Measurements from ENCODE around the gene MRPL41.
"Not testable (repeated sequence)": the region's sequence is repeated elsewhere in the genome, so short reads cannot be mapped to it uniquely, and the experiment has no call there.

The MRPL41 gene

GRCh38 chr9:137506702-137507171, 44.9 kb upstream of the MRPL41 start:
- no peak for TF ChIP-seq CTCF (IDR thresholded peaks at IDR 0.05; ENCODE audit: unreplicated experiment in 3 of 3)
- Mint-ChIP-seq H3K36me3 (ENCODE audit: low read depth) (peaks cover 12% of the 10 kb centered on the region), H3K4me3 (no peak overlapping the region), H3K4me1 (no peaks in the 10 kb centered on the region), H3K9me3 (peaks cover 20% of the 10 kb centered on the region), H3K27me3 (ENCODE audit: low read depth) (no peaks in the 10 kb centered on the region), H3K27ac (no peak overlapping the region)

DNA sequence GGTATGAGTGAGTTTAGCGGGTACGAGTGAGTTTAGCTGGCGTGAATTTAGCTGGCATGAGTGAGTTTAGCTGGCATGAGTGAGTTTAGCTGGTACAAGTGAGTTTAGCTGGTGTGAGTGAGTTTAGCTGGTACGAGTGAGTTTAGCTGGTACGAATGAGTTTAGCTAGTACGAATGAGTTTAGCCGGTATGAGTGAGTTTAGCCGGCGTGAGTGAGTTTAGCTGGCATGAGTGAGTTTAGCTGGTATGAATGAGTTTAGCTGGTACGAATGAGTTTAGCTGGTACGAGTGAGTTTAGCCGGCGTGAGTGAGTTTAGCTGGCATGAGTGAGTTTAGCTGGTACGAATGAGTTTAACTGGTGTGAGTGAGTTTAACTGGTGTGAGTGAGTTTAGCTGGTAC, 42.5 kb upstream of the MRPL41 start:
- peaks cover 11% of the 10 kb centered on the region for H3K9me3 Mint-ChIP-seq
- no peak for TF ChIP-seq CTCF (IDR thresholded peaks at IDR 0.05; ENCODE audit: unreplicated experiment in 3 of 3)
- H3K27ac Mint-ChIP-seq: no peak overlapping the region
- peaks cover 6% of the 10 kb centered on the region for H3K36me3 Mint-ChIP-seq (ENCODE audit: low read depth)
- no peaks in the 10 kb centered on the region for H3K4me1 Mint-ChIP-seq
- no peak overlapping the region for H3K4me3 Mint-ChIP-seq
- H3K27me3 Mint-ChIP-seq (ENCODE audit: low read depth): no peaks in the 10 kb centered on the region

GRCh38 chr9:137511126-137511525, 40.6 kb upstream of the MRPL41 start:
- not testable (repeated sequence) for H3K36me3 Mint-ChIP-seq (ENCODE audit: low read depth); H3K4me1 Mint-ChIP-seq

DNA sequence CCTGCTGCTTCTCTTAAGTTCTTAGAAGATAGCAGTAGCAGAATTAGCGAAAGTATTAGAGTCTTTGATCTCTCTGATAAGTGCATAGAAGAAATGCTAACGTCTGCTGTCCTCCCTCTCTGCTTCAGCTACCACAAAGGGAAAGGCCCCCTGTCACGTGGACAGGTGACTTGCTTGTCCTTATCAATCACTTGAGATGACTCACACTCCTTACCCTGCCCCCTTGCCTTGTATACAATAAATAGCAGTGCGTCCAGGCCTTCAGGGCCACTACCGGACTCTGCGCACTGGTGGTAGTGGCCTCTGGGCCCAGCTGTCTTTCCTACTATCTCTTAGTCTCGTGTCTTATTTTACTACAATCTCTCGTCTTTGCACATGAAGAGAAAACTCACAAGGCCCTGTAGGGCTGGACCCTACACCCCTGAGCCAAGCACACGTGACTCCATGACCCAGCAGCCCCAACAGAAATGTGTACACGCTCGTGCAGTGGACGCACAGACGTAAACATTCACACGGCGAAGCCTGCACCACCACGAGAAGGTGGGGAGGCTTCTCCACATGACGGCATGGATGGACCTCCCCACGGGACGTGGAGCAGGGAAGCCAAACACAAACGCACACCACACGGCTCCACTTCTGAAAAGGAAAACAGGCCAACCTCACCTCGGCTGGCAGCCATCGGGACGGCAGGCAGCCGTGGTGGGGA, 39.8 kb upstream of the MRPL41 start:
- no peak overlapping the region for H3K4me3 Mint-ChIP-seq
- no peaks in the 10 kb centered on the region for H3K4me1 Mint-ChIP-seq
- no peaks in the 10 kb centered on the region for H3K27me3 Mint-ChIP-seq (ENCODE audit: low read depth)
- H3K9me3 Mint-ChIP-seq: peaks cover 8% of the 10 kb centered on the region
- TF ChIP-seq CTCF (IDR thresholded peaks at IDR 0.05; ENCODE audit: unreplicated experiment in 3 of 3): no peak
- peaks cover 6% of the 10 kb centered on the region for H3K36me3 Mint-ChIP-seq (ENCODE audit: low read depth)
- no peak overlapping the region for H3K27ac Mint-ChIP-seq

More at GRCh38 chr9:137511126-137511525, 40.6 kb upstream of the MRPL41 start:
- H3K9me3 Mint-ChIP-seq; H3K27ac Mint-ChIP-seq; H3K4me3 Mint-ChIP-seq; H3K27me3 Mint-ChIP-seq (ENCODE audit: low read depth): not testable (repeated sequence)

DNA sequence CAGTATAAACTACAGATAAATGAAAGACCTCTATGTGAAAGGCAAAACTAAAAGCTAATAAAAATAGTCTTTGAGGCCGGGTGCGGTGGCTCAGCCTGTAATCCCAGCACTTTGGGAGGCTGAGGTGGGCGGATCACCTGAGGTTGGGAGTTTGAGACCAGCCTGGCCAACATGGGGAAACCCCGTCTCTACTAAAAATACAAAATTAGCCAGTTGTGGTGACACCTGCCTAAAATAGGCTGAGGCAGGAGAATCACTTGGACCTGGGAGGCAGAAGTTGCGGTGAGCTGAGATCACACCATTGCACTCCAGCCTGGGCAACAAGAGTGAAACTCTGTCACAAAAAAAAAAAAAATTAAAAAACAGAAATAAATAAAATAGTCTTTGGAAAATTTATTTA, 38.5 kb upstream of the MRPL41 start:
- H3K4me1 Mint-ChIP-seq; H3K9me3 Mint-ChIP-seq; H3K27ac Mint-ChIP-seq; H3K4me3 Mint-ChIP-seq; H3K27me3 Mint-ChIP-seq (ENCODE audit: low read depth); H3K36me3 Mint-ChIP-seq (ENCODE audit: low read depth): not testable (repeated sequence)

DNA sequence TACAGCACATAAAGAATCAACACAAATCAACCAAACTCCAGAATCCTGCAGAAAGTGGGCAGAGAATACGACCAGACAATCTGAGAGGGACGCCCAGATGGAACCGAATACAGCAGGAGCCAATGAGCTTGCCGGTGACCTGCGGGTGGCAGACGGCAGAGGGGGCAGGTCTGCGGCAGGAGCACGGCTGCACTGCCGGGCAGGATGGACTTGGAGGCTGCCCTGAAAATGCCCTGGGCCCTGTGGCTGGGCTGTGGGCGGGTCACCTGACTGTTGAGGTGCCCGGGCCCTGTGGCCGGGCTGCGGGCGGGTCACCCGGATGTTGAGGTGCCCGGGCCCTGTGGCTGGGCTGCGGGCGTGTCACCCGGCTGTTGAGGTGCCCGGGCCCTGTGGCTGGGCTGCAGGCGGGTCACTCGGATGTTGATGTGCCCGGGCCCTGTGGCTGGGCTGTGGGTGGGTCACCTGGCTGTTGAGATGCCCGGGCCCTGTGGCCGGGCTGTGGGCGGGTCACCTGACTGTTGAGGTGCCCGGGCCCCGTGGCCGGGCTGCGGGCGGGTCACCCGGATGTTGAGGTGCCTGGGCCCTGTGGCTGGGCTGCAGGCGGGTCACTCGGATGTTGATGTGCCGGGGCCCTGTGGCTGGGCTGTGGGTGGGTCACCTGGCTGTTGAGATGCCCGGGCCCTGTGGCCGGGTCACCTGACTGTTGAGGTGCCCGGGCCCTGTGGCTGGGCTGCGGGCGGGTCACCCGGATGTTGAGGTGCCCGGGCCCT, 37.7 kb upstream of the MRPL41 start:
- H3K4me3 Mint-ChIP-seq; H3K36me3 Mint-ChIP-seq (ENCODE audit: low read depth); H3K27me3 Mint-ChIP-seq (ENCODE audit: low read depth); H3K4me1 Mint-ChIP-seq; H3K9me3 Mint-ChIP-seq; H3K27ac Mint-ChIP-seq: not testable (repeated sequence)

DNA sequence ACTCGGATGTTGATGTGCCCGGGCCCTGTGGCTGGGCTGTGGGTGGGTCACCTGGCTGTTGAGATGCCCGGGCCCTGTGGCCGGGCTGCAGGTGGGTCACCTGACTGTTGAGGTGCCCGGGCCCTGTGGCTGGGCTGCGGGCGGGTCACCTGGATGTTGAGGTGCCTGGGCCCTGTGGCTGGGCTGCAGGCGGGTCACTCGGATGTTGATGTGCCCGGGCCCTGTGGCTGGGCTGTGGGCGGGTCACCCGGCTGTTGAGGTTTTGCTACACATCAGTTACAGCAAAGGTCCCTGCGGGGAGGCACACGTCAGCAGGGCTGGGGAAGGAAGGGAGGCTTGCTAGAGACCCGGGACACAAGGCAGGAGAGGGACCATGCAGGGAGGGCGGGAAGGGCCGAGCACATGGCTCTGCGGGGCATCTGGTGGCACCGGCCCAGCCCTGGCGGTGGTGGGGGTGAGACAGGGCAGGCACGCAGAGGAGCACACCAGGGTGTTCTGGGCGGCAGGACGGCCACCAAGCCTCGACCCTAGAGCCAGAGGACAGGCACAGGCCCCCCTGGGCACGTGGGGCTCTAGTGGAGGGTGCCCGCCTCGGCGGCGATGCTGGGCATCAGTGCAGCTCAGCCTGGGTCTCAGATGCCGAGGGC, 36.9 kb upstream of the MRPL41 start:
- H3K27ac Mint-ChIP-seq: no peak overlapping the region
- H3K4me3 Mint-ChIP-seq: no peak overlapping the region
- H3K27me3 Mint-ChIP-seq (ENCODE audit: low read depth): no peaks in the 10 kb centered on the region
- H3K36me3 Mint-ChIP-seq (ENCODE audit: low read depth): no peaks in the 10 kb centered on the region
- H3K9me3 Mint-ChIP-seq: no peaks in the 10 kb centered on the region
- no peaks in the 10 kb centered on the region for H3K4me1 Mint-ChIP-seq
- TF ChIP-seq CTCF (IDR thresholded peaks at IDR 0.05; ENCODE audit: unreplicated experiment in 3 of 3): no peak

Data from nephron (organoid).